GM23248 (cell line): ENCODE measurements around the gene KCTD6. TPM values are rescaled to one million over a fixed set of nuclear protein-coding genes. Genes with fewer than 3 reads are reported as not detected.

Experiments used
- DNase-seq: peaks from one replicate; pipeline ENCODE4 v3.0.0-alpha.2; 2015
- H2AFZ ChIP-seq: fragments of 200-600 bp; sonication (generic); 2 replicates; pipeline ENCODE4 v1.6.1; 2016; ENCODE audit warnings: antibody characterized with exemption
- H3F3A ChIP-seq: fragments of 200-600 bp; sonication (generic); 2 replicates; pipeline ENCODE4 v1.6.1; 2016; ENCODE audit warnings: mild to moderate bottlenecking, antibody characterized with exemption, mixed run types; ENCODE audit not compliant: insufficient read depth
- H3K27ac ChIP-seq: fragments of 200-600 bp; sonication (generic); 2 replicates; pipeline ENCODE4 v1.5.1; 2016; ENCODE audit warnings: mild to moderate bottlenecking
- H3K27me3 ChIP-seq: fragments of 200-600 bp; sonication (generic); replicated peaks from 2 replicates; pipeline ENCODE4 v1.6.1; 2016; ENCODE audit warnings: mild to moderate bottlenecking; ENCODE audit not compliant: insufficient read depth
- H3K36me3 ChIP-seq: fragments of 200-600 bp; sonication (generic); 2 replicates; pipeline ENCODE4 v1.6.1; 2016; ENCODE audit warnings: low read depth, mild to moderate bottlenecking
- H3K4me1 ChIP-seq: fragments of 200-600 bp; sonication (generic); 2 replicates; pipeline ENCODE4 v1.6.1; 2016; ENCODE audit warnings: mild to moderate bottlenecking; ENCODE audit not compliant: insufficient read depth
- H3K4me2 ChIP-seq: fragments of 200-600 bp; sonication (generic); one replicate; pipeline ENCODE4 v1.6.1; 2016; ENCODE audit warnings: mild to moderate bottlenecking; ENCODE audit not compliant: unreplicated experiment
- H3K4me3 ChIP-seq: fragments of 200-600 bp; sonication (generic); 2 replicates; pipeline ENCODE4 v1.5.1; 2016; ENCODE audit warnings: mild to moderate bottlenecking
- H3K79me2 ChIP-seq: fragments of 200-600 bp; sonication (generic); 2 replicates; pipeline ENCODE4 v1.6.1; 2016; ENCODE audit warnings: mild to moderate bottlenecking; ENCODE audit not compliant: insufficient read depth
- H3K9ac ChIP-seq: fragments of 200-600 bp; sonication (generic); 2 replicates; pipeline ENCODE4 v1.6.1; 2016; ENCODE audit warnings: mild to moderate bottlenecking
- H3K9me2 ChIP-seq: fragments of 200-600 bp; sonication (generic); 2 replicates; pipeline ENCODE4 v1.6.1; 2016; ENCODE audit warnings: mixed run types, mild to moderate bottlenecking, moderate library complexity; ENCODE audit not compliant: insufficient read depth
- H3K9me3 ChIP-seq: fragments of 200-600 bp; sonication (generic); one replicate; pipeline ENCODE4 v1.6.1; 2017; ENCODE audit warnings: low read depth
- H4K20me1 ChIP-seq: fragments of 200-600 bp; sonication (generic); 2 replicates; pipeline ENCODE4 v1.6.0; 2016; ENCODE audit not compliant: insufficient read depth
- EZH2 ChIP-seq: fragments of 200-600 bp; sonication (generic); IDR thresholded peaks from 2 replicates; pipeline ENCODE4 v1.6.1; 2018; ENCODE audit warnings: antibody characterized with exemption, mild to moderate bottlenecking; ENCODE audit not compliant: insufficient read depth, poor library complexity, severe bottlenecking
- EZH2phosphoT487 ChIP-seq: fragments of 200-600 bp; sonication (generic); IDR thresholded peaks from 2 replicates; pipeline ENCODE4 v1.6.1; 2018; ENCODE audit warnings: antibody characterized with exemption, moderate library complexity, mild to moderate bottlenecking, low read depth; ENCODE audit not compliant: insufficient read depth
- WGBS, 2 experiments: methylation state at CpG; one replicate each; pipeline ENCODE4 v1.1.6; 2015 to 2017; ENCODE audit warnings: low lambda C conversion rate in 2 of 2, low coverage in 1 of 2; ENCODE audit errors: missing lambda C conversion rate in 2 of 2; 5-methylcytosine and 5-hydroxymethylcytosine counted together
- in situ Hi-C: fragments of 300-500 bp; cut with MboI; formaldehyde crosslinking; loops from 2 replicates; pipeline ENCODE4 v1.15.0; 2020
- polyA plus RNA-seq: library from polyadenylated mRNA; unstranded; fragments of >200 nt; fragmentation: Nextera tagmentation; extraction: Ambion mirVana; gene quantifications from 2 replicates; pipeline ENCODE4 v1.2.1, GENCODE V29; 2016
- total RNA-seq: library from RNA; depleted of rRNA; stranded (reverse); fragments of >200 nt; shearing (Covaris generic); gene quantifications from 2 replicates; pipeline ENCODE4 v1.2.3, GENCODE V29; 2014

KCTD6 gene
- total and polyA plus RNA-seq, 2 experiments from 2014 or later: 12.8 to 13.7 TPM

GRCh38 chr3:58482917-58483636 is 8.8 kb upstream of the KCTD6 start:
- in situ Hi-C loops: no loop called here
- H3K4me1 ChIP-seq: peaks cover 11% of the 10 kb centered on the region
- H3K36me3 ChIP-seq: no peaks in the 10 kb centered on the region
- H3K27ac ChIP-seq: no peak overlapping the region
- H3K9ac ChIP-seq: no peak overlapping the region
- WGBS, 2 experiments: 65 to 67% methylated on average over 8 of the region's 8 CpGs
- H3F3A ChIP-seq: no peaks in the 10 kb centered on the region
- H3K4me2 ChIP-seq: no peak overlapping the region
- H3K4me3 ChIP-seq: no peak overlapping the region
- DNase-seq: no peak
- no peaks in the 10 kb centered on the region for H3K9me3 ChIP-seq
- no peaks in the 10 kb centered on the region for H3K9me2 ChIP-seq
- no peaks in the 10 kb centered on the region for H4K20me1 ChIP-seq
- TF ChIP-seq EZH2 (no peak), EZH2phosphoT487 (no peak)
- no peaks in the 10 kb centered on the region for H3K79me2 ChIP-seq
- H2AFZ ChIP-seq: no peak overlapping the region
- H3K27me3 ChIP-seq: no peaks in the 10 kb centered on the region

- Histone ChIP-seq H3K9me2 (no peaks in the 10 kb centered on the region), H3K79me2 (no peaks in the 10 kb centered on the region), H4K20me1 (no peaks in the 10 kb centered on the region), H2AFZ (no peak overlapping the region), H3K4me3 (no peak overlapping the region), H3K27ac (no peak overlapping the region), H3K9ac (no peak overlapping the region), H3K4me2 (no peak overlapping the region), H3K36me3 (no peaks in the 10 kb centered on the region), H3K27me3 (no peaks in the 10 kb centered on the region), H3F3A (no peaks in the 10 kb centered on the region), H3K9me3 (no peaks in the 10 kb centered on the region), H3K4me1 (peaks cover 11% of the 10 kb centered on the region)
- in situ Hi-C loops: no loop called here
- 62 to 63% methylated on average over 7 of the region's 7 CpGs for WGBS, 2 experiments
- no peak for TF ChIP-seq EZH2
- TF ChIP-seq EZH2phosphoT487: no peak
- DNase-seq: no peak
Observed at GRCh38 chr3:58484045-58484721, 7.7 kb upstream of the KCTD6 start.

- no peak for TF ChIP-seq EZH2
- no peak for TF ChIP-seq EZH2phosphoT487
- H3K4me2 ChIP-seq: no peak overlapping the region
- H3K9ac ChIP-seq: no peak overlapping the region
- H3K9me3 ChIP-seq: no peaks in the 10 kb centered on the region
- H3K4me1 ChIP-seq: peaks cover 11% of the 10 kb centered on the region
- H3K27me3 ChIP-seq: no peaks in the 10 kb centered on the region
- H3K79me2 ChIP-seq: no peaks in the 10 kb centered on the region
- H2AFZ ChIP-seq: no peak overlapping the region
- no peak overlapping the region for H3K4me3 ChIP-seq
- H3F3A ChIP-seq: peaks cover 5% of the 10 kb centered on the region
- H3K36me3 ChIP-seq: no peaks in the 10 kb centered on the region
- no peaks in the 10 kb centered on the region for H3K9me2 ChIP-seq
- no peak overlapping the region for H3K27ac ChIP-seq
- DNase-seq: no peak
- 83 to 85% methylated on average over 3 of the region's 3 CpGs for WGBS, 2 experiments
- H4K20me1 ChIP-seq: no peaks in the 10 kb centered on the region
- in situ Hi-C loops: no loop called here
Observed at GRCh38 chr3:58484722-58485069, 7.2 kb upstream of the KCTD6 start.

- no peak overlapping the region for H3K27ac ChIP-seq
- no peaks in the 10 kb centered on the region for H3K9me3 ChIP-seq
- H3K4me1 ChIP-seq: peaks cover 16% of the 10 kb centered on the region
- H3K4me2 ChIP-seq: no peak overlapping the region
- 87 to 89% methylated on average over 6 of the region's 6 CpGs for WGBS, 2 experiments
- no peaks in the 10 kb centered on the region for H3K36me3 ChIP-seq
- H3F3A ChIP-seq: peaks cover 17% of the 10 kb centered on the region
- in situ Hi-C loops: no loop called here
- no peak for TF ChIP-seq EZH2phosphoT487
- TF ChIP-seq EZH2: no peak
- no peak overlapping the region for H3K4me3 ChIP-seq
- peak overlapping the region; percentile 12; the same call in 1 of the 2 replicates for H2AFZ ChIP-seq
- H4K20me1 ChIP-seq: no peaks in the 10 kb centered on the region
- no peaks in the 10 kb centered on the region for H3K9me2 ChIP-seq
- no peak overlapping the region for H3K9ac ChIP-seq
- H3K27me3 ChIP-seq: no peaks in the 10 kb centered on the region
- no peak for DNase-seq
- H3K79me2 ChIP-seq: no peaks in the 10 kb centered on the region
Observed at GRCh38 chr3:58485801-58486435, 6.0 kb upstream of the KCTD6 start.
